ENCODE data around the gene CTNNA2. TPM values are rescaled to one million over a fixed set of nuclear protein-coding genes. Genes with fewer than 3 reads are reported as not detected.

The CTNNA2 gene
- total RNA-seq, 1 donor from 2014 or later: 2.9 TPM

GRCh38 chr2:79980116-79980515, 467.3 kb downstream of the CTNNA2 start:
- H3K36me3 Mint-ChIP-seq (ENCODE audit: low read depth): no peaks in the 10 kb centered on the region
- no peaks in the 10 kb centered on the region for H3K9me3 Mint-ChIP-seq
- no peaks in the 10 kb centered on the region for H3K27me3 Mint-ChIP-seq (ENCODE audit: low read depth)
- TF ChIP-seq CTCF (conservative IDR thresholded peaks at IDR 0.05): no peak
- no peak overlapping the region for H3K27ac Mint-ChIP-seq (ENCODE audit: unreplicated experiment)
- H3K4me1 Mint-ChIP-seq: peaks cover 9% of the 10 kb centered on the region
- no peak overlapping the region for H3K4me3 Mint-ChIP-seq
- DNase-seq (ENCODE audit: low read depth, low spot score): no peak

DNA sequence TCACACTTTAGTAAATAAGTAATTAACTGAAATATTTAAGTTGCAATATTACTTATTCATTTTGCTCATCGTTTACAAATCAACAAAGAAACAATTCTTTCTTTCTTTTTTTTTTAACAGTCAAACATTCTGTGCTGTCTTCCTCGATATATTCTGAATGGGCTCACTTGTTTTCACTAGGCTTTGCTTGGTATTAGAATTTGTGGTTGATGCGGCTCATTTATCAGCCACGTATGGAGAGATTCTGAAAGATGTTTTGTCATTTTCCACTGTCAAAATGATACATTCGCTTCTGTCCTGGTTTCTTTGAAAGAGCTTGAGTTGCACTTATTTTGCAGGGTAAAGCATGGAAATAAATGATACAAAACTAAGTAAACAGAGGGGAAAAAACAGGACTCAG, 468.0 kb downstream of the CTNNA2 start:
- H3K4me1 Mint-ChIP-seq: peaks cover 9% of the 10 kb centered on the region
- no peaks in the 10 kb centered on the region for H3K27me3 Mint-ChIP-seq (ENCODE audit: low read depth)
- no peak for DNase-seq (ENCODE audit: low read depth, low spot score)
- no peak overlapping the region for H3K4me3 Mint-ChIP-seq
- no peaks in the 10 kb centered on the region for H3K9me3 Mint-ChIP-seq
- H3K27ac Mint-ChIP-seq (ENCODE audit: unreplicated experiment): peak overlapping the region; percentile 59
- H3K36me3 Mint-ChIP-seq (ENCODE audit: low read depth): no peaks in the 10 kb centered on the region
- no peak for TF ChIP-seq CTCF (conservative IDR thresholded peaks at IDR 0.05)

GRCh38 chr2:79981316-79981715, 468.5 kb downstream of the CTNNA2 start:
- Mint-ChIP-seq H3K9me3 (no peaks in the 10 kb centered on the region), H3K36me3 (ENCODE audit: low read depth) (no peaks in the 10 kb centered on the region), H3K27me3 (ENCODE audit: low read depth) (no peaks in the 10 kb centered on the region), H3K4me3 (no peak overlapping the region), H3K27ac (ENCODE audit: unreplicated experiment) (peak overlapping the region; percentile 7), H3K4me1 (peaks cover 9% of the 10 kb centered on the region)
- DNase-seq (ENCODE audit: low read depth, low spot score): no peak
- no peak for TF ChIP-seq CTCF (conservative IDR thresholded peaks at IDR 0.05)

DNA sequence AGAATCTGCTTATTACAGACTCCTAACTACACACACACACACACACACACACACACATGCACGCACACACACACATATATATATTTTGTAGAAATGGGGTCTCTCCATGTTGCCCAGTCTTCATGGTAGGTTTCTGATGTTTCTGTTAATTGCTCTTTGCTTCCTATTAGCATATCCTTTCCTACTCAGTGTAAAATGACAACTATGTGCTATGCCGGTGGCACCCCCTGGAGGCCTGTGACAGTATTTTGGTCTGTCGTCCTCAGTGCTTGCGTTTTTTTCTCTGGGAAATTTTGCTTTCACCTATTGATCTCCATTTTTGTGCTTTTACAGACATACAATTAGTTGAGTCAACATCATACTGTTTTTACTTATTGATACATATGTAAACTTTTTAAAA, 469.6 kb downstream of the CTNNA2 start:
- H3K27ac Mint-ChIP-seq (ENCODE audit: unreplicated experiment): no peak overlapping the region
- peak; percentile 59 for TF ChIP-seq CTCF (conservative IDR thresholded peaks at IDR 0.05)
- no peaks in the 10 kb centered on the region for H3K36me3 Mint-ChIP-seq (ENCODE audit: low read depth)
- peak; percentile 11 for DNase-seq (ENCODE audit: low read depth, low spot score)
- H3K9me3 Mint-ChIP-seq: no peaks in the 10 kb centered on the region
- H3K4me3 Mint-ChIP-seq: no peak overlapping the region
- H3K4me1 Mint-ChIP-seq: peaks cover 9% of the 10 kb centered on the region
- no peaks in the 10 kb centered on the region for H3K27me3 Mint-ChIP-seq (ENCODE audit: low read depth)

GRCh38 chr2:79984476-79984875, 471.6 kb downstream of the CTNNA2 start:
- H3K36me3 Mint-ChIP-seq (ENCODE audit: low read depth): no peaks in the 10 kb centered on the region
- no peak for TF ChIP-seq CTCF (conservative IDR thresholded peaks at IDR 0.05)
- H3K27me3 Mint-ChIP-seq (ENCODE audit: low read depth): no peaks in the 10 kb centered on the region
- no peak for DNase-seq (ENCODE audit: low read depth, low spot score)
- H3K4me3 Mint-ChIP-seq: no peak overlapping the region
- no peaks in the 10 kb centered on the region for H3K9me3 Mint-ChIP-seq
- H3K27ac Mint-ChIP-seq (ENCODE audit: unreplicated experiment): no peak overlapping the region
- H3K4me1 Mint-ChIP-seq: peaks cover 9% of the 10 kb centered on the region

DNA sequence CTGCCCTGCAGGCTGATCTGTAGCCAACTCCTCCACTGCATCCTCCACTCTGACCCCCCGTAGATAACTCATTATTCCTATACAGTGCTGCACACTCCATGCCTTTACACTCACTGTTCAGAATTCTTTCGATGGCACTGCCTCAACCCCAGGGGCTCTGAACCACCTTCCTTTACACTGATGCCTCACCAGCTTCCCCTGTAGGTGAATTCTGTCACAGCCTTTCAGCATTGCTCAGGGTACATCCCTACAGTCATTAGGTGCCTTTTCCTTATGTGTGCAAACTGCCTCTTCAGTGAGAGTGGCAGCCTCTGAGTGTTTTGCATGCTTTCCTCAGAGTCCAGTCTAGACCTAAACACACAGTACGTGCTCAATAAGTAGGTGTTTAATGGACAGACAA, 472.3 kb downstream of the CTNNA2 start:
- peaks cover 9% of the 10 kb centered on the region for H3K4me1 Mint-ChIP-seq
- no peak overlapping the region for H3K27ac Mint-ChIP-seq (ENCODE audit: unreplicated experiment)
- H3K4me3 Mint-ChIP-seq: no peak overlapping the region
- no peak for TF ChIP-seq CTCF (conservative IDR thresholded peaks at IDR 0.05)
- H3K27me3 Mint-ChIP-seq (ENCODE audit: low read depth): no peaks in the 10 kb centered on the region
- no peaks in the 10 kb centered on the region for H3K36me3 Mint-ChIP-seq (ENCODE audit: low read depth)
- no peak for DNase-seq (ENCODE audit: low read depth, low spot score)
- H3K9me3 Mint-ChIP-seq: no peaks in the 10 kb centered on the region
